ENCODE results near the gene NCOA6.

Gene NCOA6

GRCh38 chr20:34754611-34755010, 70.8 kb downstream of the NCOA6 start:
- DNase-seq (ENCODE audit: low spot score) = no peak
- no peak for TF ChIP-seq CTCF (IDR thresholded peaks at IDR 0.05; ENCODE audit: extremely low read depth, missing control alignments)

GRCh38 chr20:34753706-34754461, 71.6 kb downstream of the NCOA6 start:
- DNase-seq (ENCODE audit: low spot score) = no peak
- TF ChIP-seq CTCF (IDR thresholded peaks at IDR 0.05; ENCODE audit: extremely low read depth, missing control alignments) = no peak

- no peak for DNase-seq (ENCODE audit: low spot score)
- TF ChIP-seq CTCF (IDR thresholded peaks at IDR 0.05; ENCODE audit: extremely low read depth, missing control alignments) = no peak
Measured at GRCh38 chr20:34751453-34751852, 74.0 kb downstream of the NCOA6 start.

GRCh38 chr20:34750484-34750883, 75.0 kb downstream of the NCOA6 start:
- TF ChIP-seq CTCF (IDR thresholded peaks at IDR 0.05; ENCODE audit: extremely low read depth, missing control alignments) = no peak
- no peak for DNase-seq (ENCODE audit: low spot score)

GRCh38 chr20:34748709-34749108, 76.7 kb downstream of the NCOA6 start:
- TF ChIP-seq CTCF (IDR thresholded peaks at IDR 0.05; ENCODE audit: extremely low read depth, missing control alignments) = no peak
- DNase-seq (ENCODE audit: low spot score) = no peak

- peak; percentile 22 for DNase-seq (ENCODE audit: low spot score)
- no peak for TF ChIP-seq CTCF (IDR thresholded peaks at IDR 0.05; ENCODE audit: extremely low read depth, missing control alignments)
Measured at GRCh38 chr20:34747479-34747878, 78.0 kb downstream of the NCOA6 start.

GRCh38 chr20:34746674-34747073, 78.8 kb downstream of the NCOA6 start:
- TF ChIP-seq CTCF (IDR thresholded peaks at IDR 0.05; ENCODE audit: extremely low read depth, missing control alignments) = no peak
- DNase-seq (ENCODE audit: low spot score) = no peak
